GM12875 (cell line): ENCODE results near the gene NKG7.

Source experiments
- H3K4me3 ChIP-seq: one replicate; pipeline ENCODE4 v1.5.1; 2011; ENCODE audit warnings: low read depth, low read length, control low read depth
- CTCF ChIP-seq: IDR thresholded peaks from 2 replicates; pipeline ENCODE4 v1.5.1; 2011; ENCODE audit warnings: low read depth, mild to moderate bottlenecking, control low read depth, inconsistent platforms, low read length, moderate library complexity, borderline replicate concordance; ENCODE audit not compliant: insufficient read depth

NKG7 gene

GRCh38 chr19:51339313-51339686 lies 33.2 kb downstream of the NKG7 start:
- TF ChIP-seq CTCF, result no peak
- H3K4me3 ChIP-seq, result peak overlapping the region; percentile 56

- peak overlapping the region; percentile 56 for H3K4me3 ChIP-seq
- TF ChIP-seq CTCF, result peak; percentile 86
Measured at GRCh38 chr19:51338563-51339312, 33.7 kb downstream of the NKG7 start.

- no peak overlapping the region for H3K4me3 ChIP-seq
- no peak for TF ChIP-seq CTCF
Measured at GRCh38 chr19:51337861-51338562, 34.4 kb downstream of the NKG7 start.

- no peak for TF ChIP-seq CTCF
Measured at GRCh38 chr19:51337141-51337860, 35.2 kb downstream of the NKG7 start.

GRCh38 chr19:51333836-51334460 lies 38.5 kb downstream of the NKG7 start:
- H3K4me3 ChIP-seq, result no peak overlapping the region
- no peak for TF ChIP-seq CTCF

More at GRCh38 chr19:51337141-51337860, 35.2 kb downstream of the NKG7 start:
- no peak overlapping the region for H3K4me3 ChIP-seq

- H3K4me3 ChIP-seq, result no peak overlapping the region
Measured at GRCh38 chr19:51331716-51332115, 40.7 kb downstream of the NKG7 start.

More at GRCh38 chr19:51331716-51332115, 40.7 kb downstream of the NKG7 start:
- TF ChIP-seq CTCF, result no peak
